GM13976 (cell line): ENCODE measurements around the gene SMIM13.

ENCODE experiments used
- DNase-seq: peaks from one replicate; pipeline ENCODE4 v3.0.0; 2012; ENCODE audit warnings: low spot score
- in situ Hi-C: fragments of 300-500 bp; cut with MboI; formaldehyde crosslinking; loops from one replicate; pipeline ENCODE4 v1.12.0; 2022; ENCODE audit warnings: low sequenced_read_pairs, mixed read lengths, inconsistent platforms; ENCODE audit not compliant: unreplicated experiment
- TF ChIP-seq, protein P1 (sequence below): IDR thresholded peaks from 2 replicates; pipeline ENCODE4 v1.5.1; 2012; ENCODE audit warnings: borderline replicate concordance, mild to moderate bottlenecking; ENCODE audit not compliant: insufficient read depth; ENCODE audit errors: extremely low read depth, missing control alignments, control extremely low read depth

SMIM13 gene

DNA sequence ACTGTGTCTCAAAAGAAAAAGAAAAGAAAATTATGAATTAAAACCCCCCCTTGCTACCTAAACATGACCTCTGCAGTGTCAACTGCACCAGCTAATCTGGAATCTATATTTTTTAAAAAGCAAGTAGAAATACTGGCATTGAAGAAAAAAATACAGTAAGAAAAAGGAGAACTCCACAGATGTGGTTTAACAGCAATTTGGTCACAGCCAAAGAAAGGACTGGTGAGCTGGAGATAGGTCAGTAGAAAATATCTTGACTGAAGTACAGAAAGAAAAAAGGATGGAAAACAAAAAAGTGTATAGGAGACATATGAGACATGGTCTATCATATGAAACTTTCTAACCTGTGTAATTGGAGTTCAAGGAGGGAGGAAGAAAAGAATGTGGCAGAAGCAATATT, 62.0 kb downstream of the SMIM13 start:
- DNase-seq = no peak
- in situ Hi-C loops = no loop called here

DNA sequence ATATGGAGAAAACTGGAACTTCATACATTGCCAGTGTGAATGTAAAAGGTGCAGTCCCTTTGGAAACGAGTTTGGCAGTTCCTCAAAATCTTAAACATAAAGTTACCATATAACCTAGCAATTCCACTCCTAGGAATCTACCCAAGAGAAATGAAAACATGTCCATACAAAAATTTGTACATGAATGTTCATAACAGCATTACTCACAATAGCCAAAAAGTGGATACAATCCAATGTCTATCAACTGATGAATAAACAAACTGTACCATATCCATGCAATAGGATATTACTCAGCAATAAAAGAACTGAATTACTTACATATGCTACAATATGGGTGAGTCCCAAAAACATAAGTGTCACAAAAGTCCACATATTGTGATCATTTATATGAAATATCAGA, 66.6 kb downstream of the SMIM13 start:
- TF ChIP-seq, protein P1, sequence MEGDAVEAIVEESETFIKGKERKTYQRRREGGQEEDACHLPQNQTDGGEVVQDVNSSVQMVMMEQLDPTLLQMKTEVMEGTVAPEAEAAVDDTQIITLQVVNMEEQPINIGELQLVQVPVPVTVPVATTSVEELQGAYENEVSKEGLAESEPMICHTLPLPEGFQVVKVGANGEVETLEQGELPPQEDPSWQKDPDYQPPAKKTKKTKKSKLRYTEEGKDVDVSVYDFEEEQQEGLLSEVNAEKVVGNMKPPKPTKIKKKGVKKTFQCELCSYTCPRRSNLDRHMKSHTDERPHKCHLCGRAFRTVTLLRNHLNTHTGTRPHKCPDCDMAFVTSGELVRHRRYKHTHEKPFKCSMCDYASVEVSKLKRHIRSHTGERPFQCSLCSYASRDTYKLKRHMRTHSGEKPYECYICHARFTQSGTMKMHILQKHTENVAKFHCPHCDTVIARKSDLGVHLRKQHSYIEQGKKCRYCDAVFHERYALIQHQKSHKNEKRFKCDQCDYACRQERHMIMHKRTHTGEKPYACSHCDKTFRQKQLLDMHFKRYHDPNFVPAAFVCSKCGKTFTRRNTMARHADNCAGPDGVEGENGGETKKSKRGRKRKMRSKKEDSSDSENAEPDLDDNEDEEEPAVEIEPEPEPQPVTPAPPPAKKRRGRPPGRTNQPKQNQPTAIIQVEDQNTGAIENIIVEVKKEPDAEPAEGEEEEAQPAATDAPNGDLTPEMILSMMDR = no peak
- in situ Hi-C loops = no loop called here
- DNase-seq = no peak

More for the DNA sequence above, 62.0 kb downstream of the SMIM13 start:
- TF ChIP-seq, protein P1 = no peak

DNA sequence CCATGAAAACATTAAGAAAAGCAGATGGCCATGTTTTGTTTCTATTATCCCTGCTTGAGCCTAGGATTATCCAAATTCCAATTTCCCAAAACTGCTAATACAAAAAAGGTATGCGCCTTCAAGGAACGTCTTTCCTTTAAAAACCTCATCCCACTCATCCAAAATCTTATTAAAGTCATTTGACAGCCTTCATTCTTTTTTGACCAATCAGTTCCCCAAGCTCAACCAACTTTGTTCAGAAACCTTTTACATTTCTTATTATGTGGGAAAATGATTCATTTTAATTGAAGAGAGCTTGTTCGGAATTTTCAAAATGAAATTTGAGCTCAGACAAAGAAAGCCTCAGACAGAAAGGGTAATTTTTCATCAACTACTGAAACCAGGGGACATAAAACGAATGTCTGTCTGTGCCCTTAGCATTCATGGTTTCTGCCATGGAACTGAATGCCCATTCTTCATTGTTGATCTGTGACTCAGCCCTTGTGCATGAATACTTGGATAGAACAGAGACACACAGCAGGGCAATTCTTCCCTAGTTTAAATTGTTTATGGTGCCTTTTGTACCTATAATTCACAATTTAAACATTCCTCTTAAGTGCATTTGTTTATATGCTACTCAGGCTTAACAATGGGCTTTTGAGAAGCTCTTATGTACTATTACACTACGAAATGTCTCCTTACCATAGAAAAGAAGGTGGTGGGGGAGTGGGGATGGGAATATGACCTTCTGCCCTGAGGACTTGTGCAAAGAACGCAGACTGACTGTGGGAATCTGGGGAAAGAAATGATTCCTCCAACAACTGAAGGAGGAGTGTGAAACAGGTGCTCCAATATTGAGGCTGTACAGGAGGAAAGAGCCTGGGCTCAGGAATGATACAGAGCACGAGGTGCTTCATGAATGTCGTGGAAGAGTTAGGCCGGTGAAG, 67.7 kb downstream of the SMIM13 start:
- in situ Hi-C loops = no loop called here
- TF ChIP-seq, protein P1 = no peak
- DNase-seq = no peak

DNA sequence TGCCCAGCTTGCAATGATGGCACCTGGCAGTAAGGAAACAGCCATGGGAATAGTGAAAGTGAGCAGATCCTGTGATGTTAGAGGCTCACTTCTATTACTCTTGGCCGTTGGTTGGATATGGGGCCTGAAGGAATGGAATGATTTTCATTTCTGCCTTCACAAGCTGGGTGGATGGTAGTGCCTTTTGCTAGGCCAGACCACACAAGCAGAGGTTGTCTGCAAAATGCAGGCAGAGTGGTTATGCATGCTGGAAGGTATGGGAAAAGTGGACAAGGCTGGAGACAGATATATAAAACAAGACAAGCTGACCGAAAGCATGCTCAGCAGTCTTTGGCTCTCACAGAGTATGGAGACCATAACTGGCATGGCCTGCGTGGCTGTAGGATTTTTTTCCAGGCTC, 68.6 kb downstream of the SMIM13 start:
- no peak for DNase-seq
- in situ Hi-C loops = no loop called here
- TF ChIP-seq, protein P1 = no peak

DNA sequence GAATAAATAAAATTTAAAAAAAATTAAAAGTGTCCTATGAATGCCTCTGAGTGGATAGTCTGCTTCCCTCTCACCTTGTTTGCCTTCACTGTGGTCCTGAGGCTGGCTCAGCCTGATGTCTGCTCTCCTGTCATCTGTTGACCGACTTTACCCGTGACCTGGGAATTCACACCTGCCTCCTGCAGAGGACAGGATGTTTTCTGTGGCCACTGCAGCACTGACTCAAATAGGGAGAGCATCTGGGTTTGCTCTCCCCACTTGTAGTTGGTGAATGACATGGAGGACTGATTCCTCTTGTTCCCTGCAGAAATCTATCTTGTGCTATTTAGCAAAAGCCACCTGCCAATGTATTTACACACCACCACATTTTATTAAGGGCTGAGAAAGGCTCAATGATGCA, 70.3 kb downstream of the SMIM13 start:
- DNase-seq = peak; percentile 49
- TF ChIP-seq, protein P1 = no peak
- in situ Hi-C loops = no loop called here

DNA sequence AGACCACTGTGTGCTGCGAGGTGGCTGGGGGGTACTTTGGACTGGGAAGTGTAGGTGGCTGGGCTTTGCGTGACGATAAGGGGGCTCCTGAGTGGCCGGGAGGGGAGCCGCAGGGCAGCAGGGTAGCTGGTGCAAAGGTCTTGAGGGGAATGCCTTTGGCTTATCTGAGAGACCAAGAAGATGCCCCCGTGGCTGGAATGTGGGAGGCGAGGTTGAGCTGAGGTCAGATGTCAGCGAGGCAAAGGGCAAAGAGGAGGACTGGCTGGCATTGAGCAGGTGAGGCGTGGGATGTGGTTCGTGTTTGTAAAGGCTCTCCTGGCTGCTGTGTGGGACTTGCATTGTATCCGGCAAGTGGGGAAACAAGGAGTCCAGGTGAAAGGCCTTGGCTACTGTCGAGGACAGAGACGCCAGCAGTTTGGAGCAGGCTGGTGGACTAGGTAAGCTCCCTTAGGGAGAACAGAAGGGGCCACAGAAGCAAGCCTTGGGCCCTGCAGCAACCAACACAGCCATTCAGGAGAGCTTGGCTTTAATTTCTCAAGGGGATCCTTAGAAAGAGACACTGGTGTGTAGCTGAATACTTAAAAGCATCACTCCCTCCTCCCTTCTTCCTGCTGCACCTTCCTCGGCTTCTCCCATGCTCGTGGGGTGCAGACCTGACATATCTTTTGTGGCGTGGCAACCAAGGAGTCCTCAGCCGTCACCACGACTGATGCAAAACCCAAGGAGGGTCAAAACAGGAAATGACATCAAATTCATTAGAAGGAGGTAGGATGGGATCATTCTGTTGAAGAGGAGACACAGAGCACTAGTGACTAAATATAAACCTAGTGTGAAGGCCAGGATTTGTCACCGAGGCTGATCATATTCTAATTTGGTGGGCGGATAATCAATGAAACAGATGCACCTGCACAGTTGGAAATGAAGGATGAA, 71.3 kb downstream of the SMIM13 start:
- no peak for DNase-seq
- in situ Hi-C loops = no loop called here
- TF ChIP-seq, protein P1 = no peak
